Gastroesophageal sphincter (tissue), 4 donors: ENCODE data around the gene TCF12. TPM values are rescaled to one million over a fixed set of nuclear protein-coding genes. Genes with fewer than 3 reads are reported as not detected.

ENCODE experiments used
- ATAC-seq: fragments of 150-250 bp; one replicate; pipeline ENCODE4 v1.9.1; 2016; ENCODE audit warnings: mild to moderate bottlenecking, moderate library complexity
- H3K27ac ChIP-seq, 4 donors: fragments of 200-600 bp; sonication (generic) in 3 of 4; 1 replicate in 3 of 4; 2 replicates in 1 of 4; pipeline ENCODE4 v1.5.1; 2016 to 2019
- H3K27me3 ChIP-seq: fragments of 200-600 bp; sonication (generic); one replicate; pipeline ENCODE4 v1.5.1; 2019
- H3K36me3 ChIP-seq, 2 donors: fragments of 200-600 bp; sonication (generic); one replicate each; pipeline ENCODE4 v1.5.1; 2019; ENCODE audit warnings: control low read depth in 1 of 2
- H3K4me1 ChIP-seq, 3 donors: fragments of 200-600 bp; sonication (generic); 1 replicate in 2 of 3; 2 replicates in 1 of 3; pipeline ENCODE4 v1.5.1; 2016 to 2019; ENCODE audit warnings: control low read depth in 2 of 3
- H3K4me3 ChIP-seq, 2 donors: fragments of 200-600 bp; sonication (generic); one replicate each; pipeline ENCODE4 v1.5.1; 2019; ENCODE audit warnings: mild to moderate bottlenecking in 1 of 2, moderate library complexity in 1 of 2
- H3K9me3 ChIP-seq, 3 donors: fragments of 200-600 bp; sonication (generic); one replicate each; pipeline ENCODE4 v1.5.1; 2017 to 2019; ENCODE audit warnings: control low read depth in 2 of 3
- CTCF ChIP-seq, 4 experiments: fragments of 200-600 bp in 2 of 4; fragments of 450-650 bp in 2 of 4; sonication (generic) in 1 of 4; IDR thresholded peaks; one replicate each; pipeline ENCODE4 v1.5.1; 2017 to 2019; ENCODE audit warnings: antibody characterized with exemption in 4 of 4, mild to moderate bottlenecking in 2 of 4, moderate library complexity in 2 of 4
- EP300 ChIP-seq: sonication (generic); formaldehyde crosslinking; IDR thresholded peaks from one replicate; pipeline ENCODE4 v1.6.1; 2017; ENCODE audit warnings: antibody characterized with exemption, mild to moderate bottlenecking
- POLR2A ChIP-seq, 2 donors: fragments of 450-650 bp; IDR thresholded peaks; one replicate each; pipeline ENCODE4 v1.6.1; 2017; ENCODE audit warnings: antibody characterized with exemption in 2 of 2, mild to moderate bottlenecking in 2 of 2, moderate library complexity in 1 of 2
- POLR2AphosphoS5 ChIP-seq: sonication (generic); formaldehyde crosslinking; IDR thresholded peaks from one replicate; pipeline ENCODE4 v1.6.1; 2017; ENCODE audit warnings: antibody characterized with exemption
- WGBS, 2 donors: methylation state at CpG; one replicate each; pipeline ENCODE4 v1.1.5; 2018; ENCODE audit warnings: low coverage in 1 of 2; 5-methylcytosine and 5-hydroxymethylcytosine counted together
- total RNA-seq, 4 donors: library from RNA; depleted of rRNA; stranded (reverse); fragments of >200 nt; gene quantifications; one replicate each; pipeline ENCODE4 v1.1.0, GENCODE V29; 2016

Gene TCF12
- total RNA-seq, 4 donors from 2014 or later = 78.1 to 194 (median 154) TPM

- WGBS, 2 donors = 47 to 51% methylated on average over 6 of the region's 6 CpGs
- Histone ChIP-seq H3K27me3 (no peaks in the 10 kb centered on the region), H3K36me3 (peaks cover 0 to 64% of the 10 kb centered on the region in 2 donors), H3K27ac (no peak overlapping the region), H3K4me3 (no peak overlapping the region), H3K9me3 (no peaks in the 10 kb centered on the region), H3K4me1 (peaks cover 0 to 8% (median 0%) of the 10 kb centered on the region in 3 donors)
- ATAC-seq = no peak
- TF ChIP-seq POLR2AphosphoS5 (no peak), EP300 (no peak), POLR2A (IDR thresholded peaks at IDR 0.05) (no peak), CTCF (IDR thresholded peaks at IDR 0.05) (no peak)
These were observed 333.5 kb downstream of the TCF12 start for GRCh38 chr15:57251941-57252340.

- WGBS, 2 donors = 79 to 91% methylated on average over 4 to 5 of the region's 5 CpGs
- peaks cover 0 to 53% of the 10 kb centered on the region in 2 donors for H3K36me3 ChIP-seq
- H3K4me3 ChIP-seq = no peak overlapping the region
- no peak for ATAC-seq
- no peaks in the 10 kb centered on the region for H3K27me3 ChIP-seq
- H3K27ac ChIP-seq = no peak overlapping the region
- TF ChIP-seq EP300 = no peak
- TF ChIP-seq CTCF (IDR thresholded peaks at IDR 0.05) = no peak
- TF ChIP-seq POLR2A (IDR thresholded peaks at IDR 0.05) = no peak
- TF ChIP-seq POLR2AphosphoS5 = no peak
- H3K4me1 ChIP-seq = peaks cover 0 to 8% (median 0%) of the 10 kb centered on the region in 3 donors
- H3K9me3 ChIP-seq = no peaks in the 10 kb centered on the region
These were observed 334.6 kb downstream of the TCF12 start for GRCh38 chr15:57253082-57253481.

- Histone ChIP-seq H3K4me3 (no peak overlapping the region), H3K9me3 (no peaks in the 10 kb centered on the region), H3K4me1 (peaks cover 0 to 8% (median 0%) of the 10 kb centered on the region in 3 donors), H3K27me3 (no peaks in the 10 kb centered on the region), H3K27ac (no peak overlapping the region), H3K36me3 (peaks cover 0 to 49% of the 10 kb centered on the region in 2 donors)
- no peak for TF ChIP-seq POLR2A (IDR thresholded peaks at IDR 0.05)
- no peak for TF ChIP-seq EP300
- no peak for TF ChIP-seq CTCF (IDR thresholded peaks at IDR 0.05)
- TF ChIP-seq POLR2AphosphoS5 = no peak
- no peak for ATAC-seq
- WGBS, 2 donors = 73 to 74% methylated on average over 2 of the region's 2 CpGs
These were observed 335.1 kb downstream of the TCF12 start for GRCh38 chr15:57253500-57253899.

GRCh38 chr15:57255751-57256341 is 337.4 kb downstream of the TCF12 start:
- Histone ChIP-seq H3K4me3 (no peak overlapping the region), H3K27me3 (no peaks in the 10 kb centered on the region), H3K36me3 (peaks cover 0 to 39% of the 10 kb centered on the region in 2 donors), H3K9me3 (no peaks in the 10 kb centered on the region), H3K4me1 (peaks cover 0 to 8% (median 0%) of the 10 kb centered on the region in 3 donors), H3K27ac (no peak overlapping the region)
- TF ChIP-seq CTCF (IDR thresholded peaks at IDR 0.05) = no peak
- TF ChIP-seq POLR2AphosphoS5 = no peak
- no peak for TF ChIP-seq POLR2A (IDR thresholded peaks at IDR 0.05)
- no peak for TF ChIP-seq EP300
- ATAC-seq = no peak
- 86 to 92% methylated on average over 4 to 6 of the region's 6 CpGs for WGBS, 2 donors

GRCh38 chr15:57256939-57257338 is 338.5 kb downstream of the TCF12 start:
- peaks cover 0 to 35% of the 10 kb centered on the region in 2 donors for H3K36me3 ChIP-seq
- ATAC-seq = no peak
- no peak overlapping the region for H3K27ac ChIP-seq
- 70 to 73% methylated on average over 2 of the region's 2 CpGs for WGBS, 2 donors
- H3K27me3 ChIP-seq = no peaks in the 10 kb centered on the region
- H3K4me1 ChIP-seq = peaks cover 0 to 8% (median 0%) of the 10 kb centered on the region in 3 donors
- no peak for TF ChIP-seq POLR2AphosphoS5
- TF ChIP-seq CTCF (IDR thresholded peaks at IDR 0.05) = no peak
- TF ChIP-seq EP300 = no peak
- no peak for TF ChIP-seq POLR2A (IDR thresholded peaks at IDR 0.05)
- H3K4me3 ChIP-seq = no peak overlapping the region
- no peaks in the 10 kb centered on the region for H3K9me3 ChIP-seq
